GM21529 (cell line): ENCODE results near the gene PSMB8.

ENCODE experiments used
- ATAC-seq: cut with Tn5 transposase; IDR thresholded peaks from one replicate; pipeline ENCODE4 v1.9.1; 2021; ENCODE audit not compliant: unreplicated experiment

Gene PSMB8

GRCh38 chr6:32799168-32799567 lies 44.7 kb downstream of the PSMB8 start:
- no peak for ATAC-seq

- ATAC-seq, result no peak
Observed at GRCh38 chr6:32796848-32797776, 46.7 kb downstream of the PSMB8 start.

- ATAC-seq, result no peak
Observed at GRCh38 chr6:32794510-32794909, 49.3 kb downstream of the PSMB8 start.

GRCh38 chr6:32792901-32793435 lies 50.9 kb downstream of the PSMB8 start:
- ATAC-seq, result no peak
